ENCODE measurements around the gene MLLT3.

MLLT3 gene

GRCh38 chr9:20300430-20301115 is 321.7 kb downstream of the MLLT3 start:
- DNase-seq (ENCODE audit: low read depth) = no peak

- no peak for DNase-seq (ENCODE audit: low read depth)
Observed at GRCh38 chr9:20297646-20298084, 324.6 kb downstream of the MLLT3 start.

- no peak for DNase-seq (ENCODE audit: low read depth)
Observed at GRCh38 chr9:20295555-20295954, 326.7 kb downstream of the MLLT3 start.

- no peak for DNase-seq (ENCODE audit: low read depth)
Observed at GRCh38 chr9:20294046-20294750, 328.1 kb downstream of the MLLT3 start.

GRCh38 chr9:20292002-20292401 is 330.3 kb downstream of the MLLT3 start:
- DNase-seq (ENCODE audit: low read depth) = no peak

Data from stimulated activated CD8-positive, alpha-beta memory T cell treated with anti-CD3 and anti-CD28 coated beads, Interleukin-15, amount 100 ng/mL, for 24 hours (primary cell).